GM23338 (cell line): Measurements from ENCODE around the gene GCH1.

Experiments
- CTCF ChIP-seq, 2 experiments: fragments of 200-600 bp in 1 of 2; sonication (generic) in 1 of 2; conservative IDR thresholded peaks; 2 replicates each; pipeline versions ENCODE4 v1.5.1 to v1.6.1; 2016 to 2017; ENCODE audit warnings: antibody characterized with exemption in 2 of 2, low read depth in 2 of 2, mild to moderate bottlenecking in 2 of 2, moderate library complexity in 1 of 2
- EZH2phosphoT487 ChIP-seq: fragments of 200-600 bp; sonication (generic); IDR thresholded peaks from one replicate; pipeline ENCODE4 v1.8.1; 2018; ENCODE audit warnings: antibody characterized with exemption; ENCODE audit not compliant: unreplicated experiment
- POLR2AphosphoS5 ChIP-seq: IDR thresholded peaks from 2 replicates; pipeline ENCODE4 v1.6.1; 2016; ENCODE audit warnings: antibody characterized with exemption, low read depth
- REST ChIP-seq: IDR thresholded peaks from one replicate; pipeline ENCODE4 v1.6.1; 2018; ENCODE audit warnings: antibody characterized with exemption; ENCODE audit not compliant: unreplicated experiment

GRCh38 chr14:54794159-54794558, 108.5 kb downstream of the GCH1 start:
- no peak for TF ChIP-seq CTCF (conservative IDR thresholded peaks at IDR 0.05; ENCODE audit: low read depth in 2 of 2)
- no peak for TF ChIP-seq REST
- TF ChIP-seq POLR2AphosphoS5 = no peak
- no peak for TF ChIP-seq EZH2phosphoT487
